ENCODE results near the gene DNMT3B.

The DNMT3B gene

GRCh38 chr20:32804022-32804715 is 42.0 kb downstream of the DNMT3B start:
- no peak overlapping the region for H3K4me3 ChIP-seq (replicated peaks in 1 of 2; ENCODE audit: low read depth in 2 of 2, low read length in 2 of 2)
- TF ChIP-seq CTCF (IDR thresholded peaks at IDR 0.05; ENCODE audit: low read depth, low read length), result no peak
- no peak for DNase-seq (ENCODE audit: low read depth in 2 of 2)

- DNase-seq (ENCODE audit: low read depth in 2 of 2), result no peak
- TF ChIP-seq CTCF (IDR thresholded peaks at IDR 0.05; ENCODE audit: low read depth, low read length), result no peak
- H3K4me3 ChIP-seq (replicated peaks in 1 of 2; ENCODE audit: low read depth in 2 of 2, low read length in 2 of 2), result no peak overlapping the region
Measured at GRCh38 chr20:32804817-32805216, 42.6 kb downstream of the DNMT3B start.

GRCh38 chr20:32805721-32806120 is 43.5 kb downstream of the DNMT3B start:
- no peak for TF ChIP-seq CTCF (IDR thresholded peaks at IDR 0.05; ENCODE audit: low read depth, low read length)
- H3K4me3 ChIP-seq (replicated peaks in 1 of 2; ENCODE audit: low read depth in 2 of 2, low read length in 2 of 2), result no peak overlapping the region
- DNase-seq (ENCODE audit: low read depth in 2 of 2), result no peak

GRCh38 chr20:32806356-32806755 is 44.2 kb downstream of the DNMT3B start:
- DNase-seq (ENCODE audit: low read depth in 2 of 2), result no peak
- H3K4me3 ChIP-seq (replicated peaks in 1 of 2; ENCODE audit: low read depth in 2 of 2, low read length in 2 of 2), result no peak overlapping the region
- TF ChIP-seq CTCF (IDR thresholded peaks at IDR 0.05; ENCODE audit: low read depth, low read length), result no peak

GRCh38 chr20:32807706-32808105 is 45.5 kb downstream of the DNMT3B start:
- no peak overlapping the region for H3K4me3 ChIP-seq (replicated peaks in 1 of 2; ENCODE audit: low read depth in 2 of 2, low read length in 2 of 2)
- DNase-seq (ENCODE audit: low read depth in 2 of 2), result no peak
- no peak for TF ChIP-seq CTCF (IDR thresholded peaks at IDR 0.05; ENCODE audit: low read depth, low read length)

GRCh38 chr20:32808438-32808837 is 46.3 kb downstream of the DNMT3B start:
- no peak overlapping the region for H3K4me3 ChIP-seq (replicated peaks in 1 of 2; ENCODE audit: low read depth in 2 of 2, low read length in 2 of 2)
- no peak for TF ChIP-seq CTCF (IDR thresholded peaks at IDR 0.05; ENCODE audit: low read depth, low read length)
- DNase-seq (ENCODE audit: low read depth in 2 of 2), result peak in 1 of 2 donors; percentile 16

GRCh38 chr20:32809907-32810306 is 47.7 kb downstream of the DNMT3B start:
- TF ChIP-seq CTCF (IDR thresholded peaks at IDR 0.05; ENCODE audit: low read depth, low read length), result no peak
- DNase-seq (ENCODE audit: low read depth in 2 of 2), result no peak
- H3K4me3 ChIP-seq (replicated peaks in 1 of 2; ENCODE audit: low read depth in 2 of 2, low read length in 2 of 2), result no peak overlapping the region

Measured in cardiac fibroblast (primary cell).